ENCODE data around the gene UTP20.

The UTP20 gene

GRCh38 chr12:101280006-101280505 is at the start of gene UTP20:
UTP20 (plus strand) TSS chr12:101280105; CDS start chr12:101280283, 178 bp downstream.
- peak; percentile 97 for DNase-seq

GRCh38 chr12:101230547-101230946 is 49.4 kb upstream of the UTP20 start:
- DNase-seq = no peak

- no peak for DNase-seq
These were observed 48.3 kb upstream of the UTP20 start for GRCh38 chr12:101231636-101232035.

- no peak for DNase-seq
These were observed 44.2 kb upstream of the UTP20 start for GRCh38 chr12:101235686-101236085.

GRCh38 chr12:101238306-101238705 is 41.6 kb upstream of the UTP20 start:
- DNase-seq = no peak

GRCh38 chr12:101238800-101239329 is 41.0 kb upstream of the UTP20 start:
- no peak for DNase-seq

- no peak for DNase-seq
These were observed 36.8 kb upstream of the UTP20 start for GRCh38 chr12:101243074-101243473.

- DNase-seq = no peak
These were observed 36.3 kb upstream of the UTP20 start for GRCh38 chr12:101243616-101244015.

- DNase-seq = no peak
These were observed 23.6 kb upstream of the UTP20 start for GRCh38 chr12:101256266-101256665.

GRCh38 chr12:101257357-101257756 is 22.5 kb upstream of the UTP20 start:
- DNase-seq = no peak

GRCh38 chr12:101267111-101267510 is 12.8 kb upstream of the UTP20 start:
- no peak for DNase-seq

- no peak for DNase-seq
These were observed 3.5 kb upstream of the UTP20 start for GRCh38 chr12:101276433-101276832.

- no peak for DNase-seq
These were observed 2.5 kb upstream of the UTP20 start for GRCh38 chr12:101277443-101277842.

- DNase-seq = no peak
These were observed 7.5 kb downstream of the UTP20 start for GRCh38 chr12:101287357-101287756.

GRCh38 chr12:101297661-101298060 is 17.8 kb downstream of the UTP20 start:
- no peak for DNase-seq

GRCh38 chr12:101298426-101298825 is 18.5 kb downstream of the UTP20 start:
- no peak for DNase-seq

- DNase-seq = no peak
These were observed 19.4 kb downstream of the UTP20 start for GRCh38 chr12:101299346-101299745.

GRCh38 chr12:101299931-101300330 is 20.0 kb downstream of the UTP20 start:
- no peak for DNase-seq

- no peak for DNase-seq
These were observed 22.8 kb downstream of the UTP20 start for GRCh38 chr12:101302741-101303140.

GRCh38 chr12:101305226-101305779 is 25.4 kb downstream of the UTP20 start:
- no peak for DNase-seq

GRCh38 chr12:101305794-101306193 is 25.9 kb downstream of the UTP20 start:
- no peak for DNase-seq

- DNase-seq = no peak
These were observed 42.6 kb downstream of the UTP20 start for GRCh38 chr12:101322480-101322879.

- DNase-seq = no peak
These were observed 43.4 kb downstream of the UTP20 start for GRCh38 chr12:101323255-101323654.

- DNase-seq = no peak
These were observed 45.7 kb downstream of the UTP20 start for GRCh38 chr12:101325590-101325989.

- no peak for DNase-seq
These were observed 47.1 kb downstream of the UTP20 start for GRCh38 chr12:101327051-101327450.

All from stimulated activated CD8-positive, alpha-beta memory T cell treated with anti-CD3 and anti-CD28 coated beads, Interleukin-4, amount 100 ng/mL, for 48 hours (primary cell).